GM18526 (cell line): Measurements from ENCODE around the gene UNC93B1.

Experiments
- POLR2A ChIP-seq: IDR thresholded peaks from 3 replicates; pipeline ENCODE4 v1.6.1; 2011; ENCODE audit not compliant: insufficient read length; ENCODE audit errors: extremely low read depth

The UNC93B1 gene, protein sequence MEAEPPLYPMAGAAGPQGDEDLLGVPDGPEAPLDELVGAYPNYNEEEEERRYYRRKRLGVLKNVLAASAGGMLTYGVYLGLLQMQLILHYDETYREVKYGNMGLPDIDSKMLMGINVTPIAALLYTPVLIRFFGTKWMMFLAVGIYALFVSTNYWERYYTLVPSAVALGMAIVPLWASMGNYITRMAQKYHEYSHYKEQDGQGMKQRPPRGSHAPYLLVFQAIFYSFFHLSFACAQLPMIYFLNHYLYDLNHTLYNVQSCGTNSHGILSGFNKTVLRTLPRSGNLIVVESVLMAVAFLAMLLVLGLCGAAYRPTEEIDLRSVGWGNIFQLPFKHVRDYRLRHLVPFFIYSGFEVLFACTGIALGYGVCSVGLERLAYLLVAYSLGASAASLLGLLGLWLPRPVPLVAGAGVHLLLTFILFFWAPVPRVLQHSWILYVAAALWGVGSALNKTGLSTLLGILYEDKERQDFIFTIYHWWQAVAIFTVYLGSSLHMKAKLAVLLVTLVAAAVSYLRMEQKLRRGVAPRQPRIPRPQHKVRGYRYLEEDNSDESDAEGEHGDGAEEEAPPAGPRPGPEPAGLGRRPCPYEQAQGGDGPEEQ

DNA sequence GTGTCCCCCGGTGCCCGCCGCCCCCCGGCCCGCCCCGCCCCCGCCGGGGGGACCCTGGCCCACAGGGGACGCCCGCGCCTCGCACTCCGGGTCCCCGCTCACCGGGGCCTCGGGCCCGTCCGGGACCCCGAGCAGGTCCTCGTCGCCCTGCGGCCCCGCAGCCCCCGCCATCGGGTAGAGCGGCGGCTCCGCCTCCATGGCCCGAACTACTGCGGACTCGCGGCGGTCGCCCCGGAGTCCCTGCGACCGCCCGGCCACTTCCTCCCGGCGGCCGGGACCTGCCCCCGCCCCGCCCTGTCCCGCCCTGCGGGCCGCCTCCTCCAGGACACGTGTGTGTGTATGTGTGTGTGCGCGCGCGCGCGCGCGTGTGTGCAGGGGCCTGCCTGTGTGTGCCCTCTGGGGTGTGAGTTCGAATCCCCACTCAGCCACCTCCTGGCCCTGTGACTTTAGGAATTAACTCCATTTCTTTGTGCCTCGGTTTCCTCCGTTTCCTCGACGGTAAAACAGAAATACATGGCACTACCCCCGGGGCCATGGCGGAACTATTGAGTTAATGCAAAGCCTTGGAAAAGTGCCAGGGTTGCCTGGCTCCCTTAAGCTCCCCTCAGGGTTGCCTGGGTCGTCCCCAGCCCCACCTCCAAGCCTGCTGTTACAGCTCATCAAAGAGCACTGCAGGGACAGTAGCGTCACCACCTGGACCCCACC, at the start of gene UNC93B1:
TSS of gene UNC93B1 (minus strand) at position 252 of the 705 bp plus-strand sequence. CDS start at position 198, 54 bp downstream.
- peak; percentile 82 for TF ChIP-seq POLR2A

DNA sequence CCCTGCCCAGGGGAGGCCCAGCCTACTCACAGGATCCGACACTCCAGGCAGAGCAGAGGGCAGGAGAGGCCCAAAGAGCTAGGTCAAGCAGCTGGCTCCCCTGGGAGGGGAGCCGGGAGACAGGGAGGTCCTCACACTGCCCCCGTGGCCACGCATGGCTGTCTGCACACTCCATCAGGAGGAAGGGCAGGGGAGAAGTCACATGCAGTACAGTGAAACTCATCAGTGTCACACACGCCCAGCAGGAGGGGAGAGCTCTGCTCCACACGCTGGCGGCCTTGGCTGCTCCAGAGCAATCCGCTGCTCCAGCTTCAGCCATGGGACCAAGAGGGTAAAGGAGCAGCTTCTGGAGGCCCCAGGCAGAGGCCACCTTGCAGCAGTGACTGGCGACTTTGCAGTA, 49.2 kb upstream of the UNC93B1 start:
- TF ChIP-seq POLR2A, result peak; percentile 25

DNA sequence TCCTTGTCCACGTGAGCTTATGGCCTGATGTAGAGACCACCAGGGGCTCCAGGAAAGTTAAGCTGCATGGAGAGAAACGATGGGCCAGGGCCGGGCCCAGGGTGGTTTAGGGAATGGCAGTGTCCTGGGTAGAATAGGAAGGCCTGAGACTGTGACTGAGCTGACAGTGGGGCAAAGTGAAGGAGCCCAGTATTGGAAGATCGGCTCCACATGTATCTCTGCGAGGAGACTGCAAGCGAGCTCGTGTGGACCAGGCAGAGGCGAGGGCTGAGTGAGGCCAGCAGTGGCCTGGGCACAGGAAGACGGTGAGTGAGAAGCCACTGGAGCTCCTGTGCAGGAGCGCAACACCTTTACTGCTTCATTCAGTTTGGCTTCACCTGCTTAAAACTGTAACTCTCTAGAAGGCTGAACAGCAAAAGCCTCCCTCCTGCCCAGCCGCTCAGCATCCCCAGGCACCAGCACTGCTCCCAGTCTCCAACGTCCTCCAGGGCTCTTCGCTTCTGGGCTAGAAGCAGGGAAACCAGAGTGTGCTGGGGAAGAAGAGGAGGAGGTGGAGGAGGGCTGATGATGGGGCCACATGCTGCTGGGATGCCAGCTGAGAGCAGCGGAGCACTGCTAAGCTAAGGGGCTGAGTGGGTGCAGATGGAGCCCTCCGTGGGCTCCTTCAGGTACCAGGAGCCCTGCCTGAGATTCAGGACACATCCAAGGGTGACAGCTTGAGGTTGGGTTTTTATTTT, 48.4 kb upstream of the UNC93B1 start:
- no peak for TF ChIP-seq POLR2A

DNA sequence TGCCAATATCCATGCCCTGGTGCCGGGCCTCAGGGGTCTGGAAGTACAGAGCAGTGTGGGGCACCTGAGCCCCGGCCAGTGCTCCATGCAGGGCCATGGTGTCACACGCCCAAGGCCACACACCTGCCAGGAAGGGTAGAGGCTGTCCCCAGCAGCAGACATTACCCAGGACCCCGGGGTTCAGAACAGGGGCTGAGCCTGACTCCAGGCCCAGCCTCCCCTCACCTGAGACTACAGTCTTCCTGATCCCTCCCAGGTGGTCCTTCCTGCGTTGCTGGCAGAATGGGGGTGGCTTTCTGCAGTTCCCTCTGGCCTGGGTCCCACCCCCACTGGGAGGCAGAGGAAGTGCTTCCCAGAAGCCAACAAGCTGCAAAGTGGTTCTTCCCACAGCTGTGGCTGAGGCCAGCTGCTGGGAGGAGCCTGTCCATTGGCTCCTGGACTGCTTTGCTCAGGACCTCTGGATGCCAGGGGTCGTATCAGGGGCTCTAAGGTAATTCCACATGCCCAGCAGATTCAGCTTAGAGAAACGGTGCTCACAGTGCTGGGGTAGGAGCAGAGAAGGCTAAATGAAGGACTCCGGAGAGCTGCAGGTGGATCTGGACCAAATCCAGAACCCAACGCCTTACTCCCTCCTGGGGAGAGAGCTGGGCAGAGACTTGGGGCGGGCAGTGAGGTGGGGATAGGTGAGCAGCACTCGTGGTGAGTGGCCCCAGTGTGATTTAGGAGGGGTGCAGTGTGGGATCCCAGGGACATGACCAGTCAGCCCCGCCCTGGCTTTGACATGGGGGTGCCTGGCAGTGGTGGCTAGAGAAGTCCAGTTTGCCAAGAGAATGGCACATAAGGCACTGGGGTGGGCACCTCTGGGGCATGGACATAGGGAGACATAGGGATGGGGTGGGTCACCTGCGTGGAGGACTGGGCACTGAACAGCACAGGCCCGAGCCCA, 47.6 kb upstream of the UNC93B1 start:
- TF ChIP-seq POLR2A, result peak; percentile 18

DNA sequence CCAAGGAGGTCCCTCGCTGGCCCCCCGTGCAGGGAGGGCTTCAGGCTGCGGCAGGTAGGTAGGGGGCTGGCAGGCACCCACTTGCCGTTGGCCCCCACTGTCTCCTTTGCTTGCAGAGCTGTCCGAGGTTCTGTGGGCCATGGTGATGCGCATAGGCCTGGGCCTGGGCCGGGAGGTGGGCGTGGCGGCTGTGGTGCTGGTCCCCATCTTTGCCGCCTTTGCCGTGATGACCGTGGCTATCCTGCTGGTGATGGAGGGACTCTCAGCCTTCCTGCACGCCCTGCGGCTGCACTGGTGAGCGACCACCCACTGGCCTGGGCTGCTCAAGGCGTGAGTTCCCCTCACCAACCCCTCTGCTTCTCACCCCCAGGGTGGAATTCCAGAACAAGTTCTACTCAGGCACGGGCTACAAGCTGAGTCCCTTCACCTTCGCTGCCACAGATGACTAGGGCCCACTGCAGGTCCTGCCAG, 46.5 kb upstream of the UNC93B1 start:
- no peak for TF ChIP-seq POLR2A

DNA sequence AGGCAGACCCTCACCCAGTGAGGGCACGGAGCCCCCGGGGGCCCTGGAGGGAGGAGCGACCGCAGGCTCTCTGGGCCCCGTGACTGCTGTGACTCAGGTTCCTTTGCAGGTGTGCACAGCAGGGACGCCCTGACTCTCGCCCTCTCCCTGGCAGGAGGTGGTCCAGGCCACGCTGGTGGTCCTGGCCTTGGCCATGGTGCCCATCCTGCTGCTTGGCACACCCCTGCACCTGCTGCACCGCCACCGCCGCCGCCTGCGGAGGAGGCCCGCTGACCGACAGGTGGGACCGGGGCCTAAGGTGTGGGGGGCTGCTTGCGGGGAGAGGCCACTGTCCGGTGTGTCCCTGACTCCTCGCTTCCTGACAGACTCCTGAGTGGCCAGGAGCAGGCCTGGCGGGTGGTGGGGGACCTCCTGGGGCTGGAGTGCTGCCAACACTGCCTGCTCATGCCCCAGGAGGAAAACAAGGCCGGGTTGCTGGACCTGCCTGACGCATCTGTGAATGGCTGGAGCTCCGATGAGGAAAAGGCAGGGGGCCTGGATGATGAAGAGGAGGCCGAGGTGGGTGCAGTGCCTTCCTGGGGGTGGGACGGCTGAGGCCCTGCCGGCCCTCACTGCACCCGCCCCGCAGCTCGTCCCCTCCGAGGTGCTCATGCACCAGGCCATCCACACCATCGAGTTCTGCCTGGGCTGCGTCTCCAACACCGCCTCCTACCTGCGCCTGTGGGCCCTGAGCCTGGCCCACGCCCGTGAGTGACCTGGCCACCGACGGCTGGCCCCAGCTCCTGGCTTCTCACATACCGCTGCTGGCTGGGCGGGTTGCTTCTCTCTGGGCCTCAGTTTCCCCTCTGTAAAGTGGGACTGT, 45.8 kb upstream of the UNC93B1 start:
- no peak for TF ChIP-seq POLR2A

DNA sequence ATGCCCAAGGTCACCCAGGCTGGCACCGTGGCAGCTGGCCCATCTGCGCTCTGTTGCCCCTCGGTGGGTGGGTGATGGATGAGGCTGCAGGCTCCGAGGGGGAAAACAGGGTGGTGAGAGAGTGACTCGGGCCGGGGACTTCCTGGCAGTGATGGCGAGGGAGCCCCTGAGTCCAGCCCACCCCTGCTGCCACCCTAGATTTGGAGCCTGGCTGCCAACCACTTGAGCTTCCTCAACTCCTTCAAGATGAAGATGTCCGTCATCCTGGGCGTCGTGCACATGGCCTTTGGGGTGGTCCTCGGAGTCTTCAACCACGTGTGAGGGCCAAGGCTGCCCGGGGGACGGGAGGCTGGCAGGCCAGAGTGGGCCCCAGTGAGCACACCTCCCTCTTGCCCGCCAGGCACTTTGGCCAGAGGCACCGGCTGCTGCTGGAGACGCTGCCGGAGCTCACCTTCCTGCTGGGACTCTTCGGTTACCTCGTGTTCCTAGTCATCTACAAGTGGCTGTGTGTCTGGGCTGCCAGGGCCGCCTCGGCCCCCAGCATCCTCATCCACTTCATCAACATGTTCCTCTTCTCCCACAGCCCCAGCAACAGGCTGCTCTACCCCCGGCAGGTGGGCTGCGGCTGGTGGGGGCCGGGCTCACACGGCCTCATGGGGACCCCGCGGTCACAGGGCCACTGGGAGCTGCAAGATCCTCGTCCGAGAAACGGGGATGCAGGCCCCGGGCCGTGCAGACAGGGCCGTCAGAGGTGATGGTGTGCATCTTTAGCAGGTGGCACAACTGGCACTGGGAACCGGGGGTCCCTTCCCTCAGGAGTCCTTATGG, 45.0 kb upstream of the UNC93B1 start:
- TF ChIP-seq POLR2A, result no peak

DNA sequence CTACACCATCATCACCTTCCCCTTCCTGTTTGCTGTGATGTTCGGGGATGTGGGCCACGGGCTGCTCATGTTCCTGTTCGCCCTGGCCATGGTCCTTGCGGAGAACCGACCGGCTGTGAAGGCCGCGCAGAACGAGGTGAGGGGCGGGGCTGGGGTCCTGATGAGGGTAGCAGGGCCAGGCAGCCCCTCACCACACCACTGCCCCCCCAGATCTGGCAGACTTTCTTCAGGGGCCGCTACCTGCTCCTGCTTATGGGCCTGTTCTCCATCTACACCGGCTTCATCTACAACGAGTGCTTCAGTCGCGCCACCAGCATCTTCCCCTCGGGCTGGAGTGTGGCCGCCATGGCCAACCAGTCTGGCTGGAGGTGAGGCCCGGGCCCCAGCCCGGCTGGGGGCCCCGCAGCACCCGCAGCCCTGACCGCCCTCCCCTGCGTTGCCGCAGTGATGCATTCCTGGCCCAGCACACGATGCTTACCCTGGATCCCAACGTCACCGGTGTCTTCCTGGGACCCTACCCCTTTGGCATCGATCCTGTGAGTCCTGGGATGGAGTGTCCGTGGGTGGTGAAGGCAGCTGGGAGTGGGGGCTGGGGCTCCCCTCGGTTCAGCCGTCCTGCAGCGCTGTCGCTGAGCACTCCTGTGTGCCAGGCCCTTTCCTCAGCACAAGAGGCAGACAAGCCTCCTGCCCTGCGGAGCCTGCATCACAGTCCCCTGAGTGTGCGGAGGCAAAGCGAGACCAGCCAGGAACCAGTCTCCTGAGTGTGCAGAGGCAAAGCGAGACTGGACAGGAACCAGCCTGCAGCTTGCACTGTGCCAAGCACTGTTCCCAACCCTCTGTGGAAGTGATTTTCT, 43.8 kb upstream of the UNC93B1 start:
- no peak for TF ChIP-seq POLR2A

DNA sequence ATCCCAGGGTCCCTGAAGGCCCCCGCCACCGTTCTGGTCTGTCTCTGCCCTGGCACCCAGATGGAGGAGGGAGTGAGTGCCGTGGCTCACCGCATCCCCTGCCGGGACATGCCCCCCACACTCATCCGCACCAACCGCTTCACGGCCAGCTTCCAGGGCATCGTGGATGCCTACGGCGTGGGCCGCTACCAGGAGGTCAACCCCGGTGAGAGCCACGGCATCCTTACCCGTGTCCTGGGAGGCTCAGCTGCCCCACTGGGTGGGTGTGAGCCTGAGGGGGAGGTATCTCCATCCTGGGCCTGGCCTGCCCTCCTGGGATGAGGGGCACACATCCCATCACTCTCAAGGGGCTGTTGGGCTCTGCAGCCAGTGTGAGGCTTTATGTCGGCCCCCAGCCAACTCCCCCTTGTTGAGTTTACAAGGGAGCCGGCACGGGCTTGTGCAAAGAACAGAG, 41.0 kb upstream of the UNC93B1 start:
- TF ChIP-seq POLR2A, result no peak

DNA sequence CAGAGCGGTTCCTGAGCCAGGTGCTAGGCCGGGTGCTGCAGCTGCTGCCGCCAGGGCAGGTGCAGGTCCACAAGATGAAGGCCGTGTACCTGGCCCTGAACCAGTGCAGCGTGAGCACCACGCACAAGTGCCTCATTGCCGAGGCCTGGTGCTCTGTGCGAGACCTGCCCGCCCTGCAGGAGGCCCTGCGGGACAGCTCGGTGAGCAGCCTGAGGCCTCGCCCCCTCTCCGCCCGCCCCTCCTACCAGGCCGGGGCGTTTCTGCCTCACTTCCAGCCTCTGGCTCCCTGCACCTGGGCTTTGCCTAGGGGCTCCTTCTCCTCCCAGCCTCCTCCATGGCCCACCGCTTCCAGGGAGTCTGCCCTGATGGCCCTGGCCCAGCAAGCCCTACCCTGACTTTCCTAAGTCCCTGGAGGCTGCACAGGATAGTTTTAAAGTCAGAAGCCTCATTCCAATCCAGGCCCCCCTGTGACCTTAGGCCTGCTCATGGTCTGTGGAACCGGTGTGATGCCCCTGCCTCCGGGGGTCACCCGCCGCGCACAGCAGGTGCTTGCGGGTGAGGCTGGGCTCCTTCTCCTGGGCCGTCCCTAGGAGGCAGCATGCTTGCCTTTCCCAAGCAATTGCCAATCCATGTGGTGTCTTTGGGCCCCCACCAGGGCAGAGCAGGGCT, 40.4 kb upstream of the UNC93B1 start:
- no peak for TF ChIP-seq POLR2A

DNA sequence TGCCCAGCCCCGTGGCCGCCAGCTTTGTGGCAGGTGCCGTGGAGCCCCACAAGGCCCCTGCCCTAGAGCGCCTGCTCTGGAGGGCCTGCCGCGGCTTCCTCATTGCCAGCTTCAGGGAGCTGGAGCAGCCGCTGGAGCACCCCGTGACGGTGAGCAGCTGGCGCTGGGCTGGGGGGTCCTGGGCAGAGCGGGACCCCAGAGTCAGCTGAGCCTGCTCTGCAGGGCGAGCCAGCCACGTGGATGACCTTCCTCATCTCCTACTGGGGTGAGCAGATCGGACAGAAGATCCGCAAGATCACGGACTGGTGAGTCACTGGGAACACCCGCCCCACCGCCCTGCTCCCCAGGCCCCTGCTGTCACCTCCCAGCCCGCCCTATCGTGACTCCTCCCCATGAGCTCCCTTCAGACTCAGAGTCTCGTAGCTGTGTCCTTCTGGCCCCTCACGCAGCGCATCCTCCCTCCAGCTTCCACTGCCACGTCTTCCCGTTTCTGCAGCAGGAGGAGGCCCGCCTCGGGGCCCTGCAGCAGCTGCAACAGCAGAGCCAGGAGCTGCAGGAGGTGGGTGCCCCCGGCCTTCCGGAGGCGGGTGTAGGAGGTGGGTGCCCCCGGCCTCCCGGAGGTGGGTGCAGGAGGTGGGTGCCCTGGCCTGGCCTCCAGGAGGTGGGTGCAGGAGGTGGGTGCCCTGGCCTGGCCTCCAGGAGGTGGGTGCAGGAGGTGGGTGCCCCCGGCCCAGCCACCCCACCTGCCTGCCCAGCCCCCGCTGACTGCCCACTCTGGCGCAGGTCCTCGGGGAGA, 39.6 kb upstream of the UNC93B1 start:
- TF ChIP-seq POLR2A, result no peak
